GM12874 (cell line): ENCODE measurements around the gene CAPNS1.

Experiments used
- CTCF ChIP-seq: IDR thresholded peaks from 2 replicates; pipeline ENCODE4 v1.5.1; 2011; ENCODE audit warnings: low read depth, mild to moderate bottlenecking, control low read depth, low read length, moderate library complexity; ENCODE audit not compliant: insufficient read depth

Gene CAPNS1

GRCh38 chr19:36139473-36140303 lies at the start of gene CAPNS1:
Gene CAPNS1, plus strand, starts transcription at chr19:36140066. Its CDS starts 946 bp downstream, at chr19:36141012.
- TF ChIP-seq CTCF: peak; percentile 19; the same call in 1 of the 2 replicates

- TF ChIP-seq CTCF: no peak
Observed at GRCh38 chr19:36090910-36091695, 48.8 kb upstream of the CAPNS1 start.

- TF ChIP-seq CTCF: no peak
Observed at GRCh38 chr19:36092566-36092965, 47.3 kb upstream of the CAPNS1 start.

- no peak for TF ChIP-seq CTCF
Observed at GRCh38 chr19:36093146-36093662, 46.7 kb upstream of the CAPNS1 start.

- no peak for TF ChIP-seq CTCF
Observed at GRCh38 chr19:36093687-36094086, 46.2 kb upstream of the CAPNS1 start.

- TF ChIP-seq CTCF: no peak
Observed at GRCh38 chr19:36097036-36097435, 42.8 kb upstream of the CAPNS1 start.

- no peak for TF ChIP-seq CTCF
Observed at GRCh38 chr19:36099166-36099785, 40.6 kb upstream of the CAPNS1 start.
